Amniotic epithelial cell (primary cell): ENCODE data around the gene ARID3B.
"Not testable (repeated sequence)": the region's sequence is repeated elsewhere in the genome, so short reads cannot be mapped to it uniquely, and the experiment has no call there.

Experiments
- DNase-seq: peaks from one replicate; pipeline ENCODE4 v3.0.0-alpha.2; 2010; ENCODE audit warnings: low read depth

The ARID3B gene

DNA sequence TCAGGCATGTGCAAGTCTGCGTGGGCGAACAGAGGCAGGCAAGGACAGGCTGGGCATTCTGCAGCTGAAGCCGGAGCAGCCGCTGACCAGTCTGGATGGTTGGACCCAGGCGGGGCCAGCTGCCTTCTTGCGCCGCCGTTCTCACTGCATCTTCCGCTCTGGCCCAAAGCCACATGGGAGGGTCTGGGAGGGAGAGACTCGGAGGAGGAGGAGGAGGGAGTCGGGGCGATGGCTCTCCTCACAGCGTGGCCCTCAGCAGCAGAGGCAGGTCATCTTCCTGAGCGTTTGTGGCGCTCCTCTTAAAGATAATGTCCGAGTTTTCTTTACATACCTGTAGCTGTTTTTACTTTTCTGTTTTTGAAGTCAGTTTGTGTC lies 80.5 kb downstream of the ARID3B start:
- no peak for DNase-seq

DNA sequence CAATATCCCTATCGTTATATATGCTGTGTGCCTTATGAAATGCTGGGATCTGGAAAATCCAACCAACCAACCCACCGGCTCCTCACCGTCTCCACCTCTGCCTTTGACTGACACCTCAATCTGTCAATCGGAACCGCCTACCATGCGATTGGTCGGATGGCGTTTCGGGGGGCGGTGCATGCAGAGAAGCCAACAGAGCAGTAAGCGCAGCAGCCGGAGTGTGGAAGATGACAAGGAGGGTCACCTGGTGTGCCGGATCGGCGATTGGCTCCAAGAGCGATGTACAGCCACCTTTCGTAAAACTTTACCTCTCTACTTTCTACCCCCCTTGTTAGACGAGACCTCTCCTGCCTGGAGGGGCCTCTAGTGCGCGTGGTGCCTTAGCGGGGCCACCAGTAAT lies 80.9 kb downstream of the ARID3B start:
- no peak for DNase-seq

GRCh38 chr15:74622758-74623157 lies 81.7 kb downstream of the ARID3B start:
- no peak for DNase-seq

GRCh38 chr15:74624020-74624602 lies 83.1 kb downstream of the ARID3B start:
- no peak for DNase-seq

DNA sequence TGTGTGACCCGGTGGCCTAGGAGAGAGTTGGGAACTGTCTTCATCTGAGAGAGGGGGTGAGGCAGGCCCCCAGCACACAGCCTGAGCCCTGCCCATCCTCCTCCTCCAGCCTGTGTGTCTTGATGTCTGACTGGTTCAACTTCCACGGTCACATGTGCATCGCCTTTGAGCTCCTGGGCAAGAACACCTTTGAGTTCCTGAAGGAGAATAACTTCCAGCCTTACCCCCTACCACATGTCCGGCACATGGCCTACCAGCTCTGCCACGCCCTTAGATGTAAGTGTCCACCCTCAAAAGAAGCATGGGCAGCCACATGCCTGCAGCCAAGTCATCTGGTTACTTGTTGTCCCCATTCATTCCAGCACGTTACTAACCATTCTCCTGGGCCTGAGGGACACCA lies 84.7 kb downstream of the ARID3B start:
- no peak for DNase-seq

- DNase-seq = no peak
These were observed 85.3 kb downstream of the ARID3B start for GRCh38 chr15:74626336-74626735.

DNA sequence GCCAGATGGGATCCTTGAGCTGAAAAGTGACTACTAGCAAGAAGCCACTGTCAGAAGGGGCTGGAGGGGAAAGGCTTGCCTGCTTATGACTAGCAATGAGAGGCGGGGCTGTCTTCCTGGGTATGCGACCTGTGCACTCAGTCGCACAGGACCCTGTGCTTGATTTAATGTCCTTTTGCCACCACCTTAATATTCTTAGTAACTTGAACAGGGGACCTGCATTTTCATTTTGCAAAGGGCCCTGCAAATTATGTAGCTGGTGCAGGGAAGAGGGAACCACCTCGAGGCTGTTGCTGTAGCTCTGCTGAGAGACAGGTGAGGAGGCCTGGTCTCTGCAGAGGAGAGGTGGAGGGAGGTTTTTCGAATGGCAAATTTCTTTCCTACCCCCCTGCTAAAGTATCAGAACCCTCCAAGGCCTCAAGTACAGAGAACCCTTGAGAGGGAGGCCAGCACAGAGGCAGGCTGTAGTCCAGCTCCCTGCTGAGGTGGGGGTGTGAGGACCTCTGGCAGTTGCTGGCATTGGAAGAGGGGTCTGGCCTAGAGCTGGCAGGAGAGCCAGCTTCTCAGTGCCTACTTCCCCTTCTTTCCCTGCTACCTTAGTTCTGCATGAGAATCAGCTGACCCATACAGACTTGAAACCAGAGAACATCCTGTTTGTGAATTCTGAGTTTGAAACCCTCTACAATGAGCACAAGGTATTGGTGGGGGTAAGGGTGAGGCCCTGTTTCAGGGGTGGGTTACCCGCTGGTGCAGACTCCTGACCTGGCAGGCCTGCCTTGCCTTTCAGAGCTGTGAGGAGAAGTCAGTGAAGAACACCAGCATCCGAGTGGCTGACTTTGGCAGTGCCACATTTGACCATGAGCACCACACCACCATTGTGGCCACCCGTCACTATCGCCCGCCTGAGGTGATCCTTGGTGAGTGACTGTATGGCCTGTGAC lies 86.0 kb downstream of the ARID3B start:
- DNase-seq = no peak

DNA sequence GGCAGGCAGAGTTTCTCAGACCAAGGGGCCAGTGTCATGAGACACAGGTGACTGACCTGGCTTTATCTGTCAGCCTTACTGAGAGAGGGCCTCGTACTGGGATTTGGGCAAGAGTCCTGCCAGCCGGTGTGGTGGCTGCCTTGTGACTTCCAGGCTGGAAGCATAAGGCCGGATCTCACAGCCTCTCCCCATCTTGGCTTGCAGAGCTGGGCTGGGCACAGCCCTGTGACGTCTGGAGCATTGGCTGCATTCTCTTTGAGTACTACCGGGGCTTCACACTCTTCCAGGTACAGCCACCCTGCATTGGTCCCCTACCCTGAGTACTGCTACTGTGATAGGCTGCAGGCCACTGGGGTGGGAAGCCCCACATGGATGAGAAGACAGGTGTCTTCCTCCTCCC lies 86.7 kb downstream of the ARID3B start:
- no peak for DNase-seq

GRCh38 chr15:74628199-74628598 lies 87.2 kb downstream of the ARID3B start:
- no peak for DNase-seq

- DNase-seq = no peak
These were observed 87.9 kb downstream of the ARID3B start for GRCh38 chr15:74628949-74629348.

- DNase-seq = not testable (repeated sequence)
These were observed 88.7 kb downstream of the ARID3B start for GRCh38 chr15:74629696-74630095.

GRCh38 chr15:74630284-74631086 lies 89.5 kb downstream of the ARID3B start:
- DNase-seq = no peak

- no peak for DNase-seq
These were observed 90.0 kb downstream of the ARID3B start for GRCh38 chr15:74631087-74631385.

GRCh38 chr15:74631408-74631807 lies 90.4 kb downstream of the ARID3B start:
- no peak for DNase-seq

GRCh38 chr15:74631935-74632560 lies 91.0 kb downstream of the ARID3B start:
- peak; percentile 37 for DNase-seq

- DNase-seq = no peak
These were observed 91.6 kb downstream of the ARID3B start for GRCh38 chr15:74632601-74633000.

GRCh38 chr15:74633781-74634180 lies 92.8 kb downstream of the ARID3B start:
- no peak for DNase-seq

DNA sequence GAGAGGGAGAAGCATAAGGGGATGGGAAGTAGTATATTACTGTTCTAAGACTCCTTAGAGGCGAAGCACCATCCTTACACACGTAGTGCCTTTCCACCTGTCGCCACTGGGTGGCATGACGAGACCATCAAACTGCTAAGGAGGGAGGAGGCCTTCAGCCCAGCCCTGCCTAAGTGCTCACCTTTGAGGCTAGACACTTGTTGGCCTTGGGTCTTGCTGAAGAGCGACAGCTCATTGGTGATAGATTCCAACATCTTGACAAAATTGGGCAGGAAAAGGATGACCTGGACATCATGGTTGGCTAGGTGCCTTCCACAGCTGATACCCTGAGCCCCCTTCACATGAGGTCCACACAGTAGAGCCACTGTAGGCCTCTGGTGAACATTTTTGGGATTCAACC lies 94.2 kb downstream of the ARID3B start:
- peak; percentile 53 for DNase-seq

DNA sequence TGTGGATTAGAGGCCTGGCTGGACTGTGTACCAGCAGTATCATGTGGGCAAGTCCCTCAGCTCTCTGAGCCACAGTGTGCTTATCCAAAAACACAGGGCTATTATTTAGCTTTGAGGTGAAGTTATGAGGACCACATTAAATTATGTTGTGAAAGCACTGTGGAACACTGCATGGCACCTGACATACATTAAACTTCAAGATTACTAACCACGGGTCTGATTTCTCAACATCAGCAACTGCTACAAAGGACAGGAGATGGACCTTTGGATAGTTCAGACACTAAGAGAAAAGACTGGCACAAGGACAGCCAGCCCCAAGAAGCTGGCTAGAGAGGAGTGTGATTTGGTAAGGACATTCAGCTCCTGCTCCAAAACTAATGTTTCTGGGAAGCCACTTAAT lies 96.0 kb downstream of the ARID3B start:
- DNase-seq = peak; percentile 42

DNA sequence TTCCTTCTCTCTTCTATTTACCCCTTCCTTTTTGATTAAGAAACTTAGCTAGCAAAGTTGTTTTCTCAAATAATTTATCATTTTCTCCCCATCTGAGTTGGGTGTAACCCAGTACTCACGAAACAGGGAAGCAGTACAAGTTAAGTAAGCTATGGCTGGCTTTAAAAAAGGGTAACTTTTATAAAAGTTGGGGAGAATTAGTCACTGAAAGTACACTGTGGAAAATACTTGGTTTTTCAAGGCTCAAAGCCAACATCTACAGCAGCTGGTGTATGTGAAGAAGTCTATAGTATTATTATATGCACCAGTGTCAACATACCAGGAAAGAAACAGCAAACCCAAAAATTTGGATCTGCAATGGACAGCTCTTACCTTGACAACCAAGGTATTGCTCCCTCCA lies 100.1 kb downstream of the ARID3B start:
- no peak for DNase-seq

GRCh38 chr15:74642348-74642733 lies 101.3 kb downstream of the ARID3B start:
- DNase-seq = no peak
